GM19324 (cell line): ENCODE measurements around the gene STKLD1.
"Not testable (repeated sequence)": the region's sequence is repeated elsewhere in the genome, so short reads cannot be mapped to it uniquely, and the experiment has no call there.

ENCODE experiments used
- ATAC-seq: cut with Tn5 transposase; IDR thresholded peaks from one replicate; pipeline ENCODE4 v1.9.1; 2021; ENCODE audit warnings: mild to moderate bottlenecking, moderate library complexity; ENCODE audit not compliant: unreplicated experiment, low FRiP score

Gene STKLD1

GRCh38 chr9:133433351-133433843, 57.2 kb downstream of the STKLD1 start:
- ATAC-seq, result no peak

- ATAC-seq, result no peak
Observed at GRCh38 chr9:133436681-133437080, 60.5 kb downstream of the STKLD1 start.

- no peak for ATAC-seq
Observed at GRCh38 chr9:133437753-133438531, 61.8 kb downstream of the STKLD1 start.

GRCh38 chr9:133439337-133439736, 63.2 kb downstream of the STKLD1 start:
- no peak for ATAC-seq

GRCh38 chr9:133440874-133441273, 64.7 kb downstream of the STKLD1 start:
- ATAC-seq, result no peak

- ATAC-seq, result no peak
Observed at GRCh38 chr9:133441571-133441970, 65.4 kb downstream of the STKLD1 start.

DNA sequence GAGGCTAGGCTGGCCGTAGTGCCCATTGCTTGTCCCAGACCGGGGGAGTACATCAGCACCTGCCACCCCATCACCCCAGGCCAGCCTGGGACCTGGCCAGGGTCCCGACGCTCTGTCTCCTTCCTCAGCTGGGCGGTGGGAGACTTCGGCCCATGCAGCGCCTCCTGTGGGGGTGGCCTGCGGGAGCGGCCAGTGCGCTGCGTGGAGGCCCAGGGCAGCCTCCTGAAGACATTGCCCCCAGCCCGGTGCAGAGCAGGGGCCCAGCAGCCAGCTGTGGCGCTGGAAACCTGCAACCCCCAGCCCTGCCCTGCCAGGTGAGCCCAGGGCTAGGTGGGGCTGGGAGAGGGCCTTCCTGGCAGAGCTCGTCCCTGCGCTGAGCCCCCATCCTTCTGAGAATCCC, 67.1 kb downstream of the STKLD1 start:
- ATAC-seq, result no peak

GRCh38 chr9:133443982-133444381, 67.8 kb downstream of the STKLD1 start:
- ATAC-seq, result no peak

DNA sequence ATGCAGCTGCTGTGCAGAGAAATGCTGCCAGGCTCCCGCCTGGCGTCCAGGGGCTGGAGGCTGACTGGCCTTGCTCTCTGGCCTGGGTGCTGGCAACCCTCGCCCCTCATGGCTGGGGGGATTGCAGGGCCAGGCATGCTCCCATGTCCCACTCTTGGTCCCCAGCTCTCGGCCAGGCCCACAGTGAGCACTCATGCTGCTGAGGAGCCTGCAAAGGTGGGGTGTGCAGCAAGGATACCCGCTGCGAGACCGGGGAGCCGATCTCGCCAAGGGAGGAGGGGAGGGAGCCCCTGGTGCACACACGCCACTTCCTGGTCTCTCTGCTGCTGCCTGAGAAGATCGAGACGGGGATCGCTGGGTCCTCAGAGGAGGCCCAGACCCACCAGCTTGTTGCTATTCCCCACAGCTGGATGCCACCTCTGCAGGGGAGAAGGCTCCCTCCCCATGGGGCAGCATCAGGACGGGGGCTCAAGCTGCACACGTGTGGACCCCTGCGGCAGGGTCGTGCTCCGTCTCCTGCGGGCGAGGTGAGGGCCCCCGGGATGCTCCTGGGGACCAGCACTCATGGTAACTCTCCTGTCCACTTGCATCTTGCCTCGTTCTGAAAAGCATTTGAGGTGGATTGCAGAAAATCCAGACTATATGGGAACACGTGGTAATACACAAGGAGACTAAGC, 69.3 kb downstream of the STKLD1 start:
- no peak for ATAC-seq

- no peak for ATAC-seq
Observed at GRCh38 chr9:133448487-133448972, 72.4 kb downstream of the STKLD1 start.

DNA sequence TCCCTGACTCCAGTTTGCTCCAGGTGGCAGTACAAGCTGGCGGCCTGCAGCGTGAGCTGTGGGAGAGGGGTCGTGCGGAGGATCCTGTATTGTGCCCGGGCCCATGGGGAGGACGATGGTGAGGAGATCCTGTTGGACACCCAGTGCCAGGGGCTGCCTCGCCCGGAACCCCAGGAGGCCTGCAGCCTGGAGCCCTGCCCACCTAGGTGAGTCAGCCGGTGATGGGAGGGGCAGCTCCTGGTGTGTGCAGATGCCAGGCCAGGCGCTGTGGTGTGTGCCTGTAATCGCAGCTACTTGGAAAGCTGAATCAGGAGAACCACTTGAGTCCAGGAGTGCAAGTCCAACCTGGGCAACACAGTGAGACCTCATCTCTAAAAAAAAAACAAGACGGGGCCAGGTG, 73.6 kb downstream of the STKLD1 start:
- ATAC-seq, result no peak

- not testable (repeated sequence) for ATAC-seq
Observed at GRCh38 chr9:133451865-133452264, 75.7 kb downstream of the STKLD1 start.

DNA sequence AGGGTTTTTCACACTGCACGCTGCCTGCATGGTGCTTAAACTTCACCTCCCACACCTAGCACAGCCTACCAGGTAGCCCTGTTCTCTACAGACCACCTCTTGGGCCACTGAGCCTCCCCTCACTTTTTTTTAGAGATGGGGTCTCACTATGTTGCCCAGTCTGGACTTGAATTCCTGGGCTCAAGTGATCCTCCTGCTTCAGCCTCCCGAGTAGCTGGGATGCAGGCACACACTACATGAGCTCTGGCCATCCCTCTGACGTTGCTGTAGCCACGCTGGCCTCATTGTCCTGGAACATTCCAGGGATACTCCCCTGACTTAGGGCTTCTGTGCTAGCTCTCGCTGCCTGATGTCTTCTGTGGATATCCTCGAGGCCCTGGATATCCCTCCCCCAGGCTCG, 76.4 kb downstream of the STKLD1 start:
- ATAC-seq, result no peak

- no peak for ATAC-seq
Observed at GRCh38 chr9:133453651-133454050, 77.5 kb downstream of the STKLD1 start.

GRCh38 chr9:133454325-133454724, 78.2 kb downstream of the STKLD1 start:
- ATAC-seq, result no peak

DNA sequence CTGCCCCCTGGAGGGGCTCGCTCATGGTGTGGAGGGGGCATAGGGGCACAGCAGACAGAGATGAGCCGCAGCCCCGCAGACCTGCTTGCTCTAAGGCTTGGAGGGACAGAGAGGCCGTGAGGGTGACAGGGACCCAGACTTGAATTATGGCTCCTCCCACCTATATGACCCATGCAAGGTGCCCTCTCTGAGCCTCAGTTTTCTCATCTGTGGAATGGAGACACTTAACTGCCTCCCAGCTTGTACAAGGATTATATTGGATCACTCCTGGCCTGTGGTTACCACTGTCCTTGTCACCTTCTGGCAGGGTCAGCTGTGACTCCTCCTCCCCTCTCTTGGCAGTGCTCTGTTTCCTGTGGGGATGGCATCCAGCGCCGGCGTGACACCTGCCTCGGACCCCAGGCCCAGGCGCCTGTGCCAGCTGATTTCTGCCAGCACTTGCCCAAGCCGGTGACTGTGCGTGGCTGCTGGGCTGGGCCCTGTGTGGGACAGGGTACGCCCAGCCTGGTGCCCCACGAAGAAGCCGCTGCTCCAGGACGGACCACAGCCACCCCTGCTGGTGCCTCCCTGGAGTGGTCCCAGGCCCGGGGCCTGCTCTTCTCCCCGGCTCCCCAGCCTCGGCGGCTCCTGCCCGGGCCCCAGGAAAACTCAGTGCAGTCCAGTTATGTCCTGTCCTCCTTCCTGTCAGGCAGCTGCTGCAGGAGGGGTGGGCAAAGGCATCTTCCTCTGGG, 78.9 kb downstream of the STKLD1 start:
- ATAC-seq, result no peak
